DND-41 (cell line): ENCODE results near the gene SUPT3H.
"Not testable (repeated sequence)": the region's sequence is repeated elsewhere in the genome, so short reads cannot be mapped to it uniquely, and the experiment has no call there.

Experiments
- CTCF ChIP-seq: IDR thresholded peaks from 2 replicates; pipeline ENCODE4 v1.5.1; 2012; ENCODE audit warnings: borderline replicate concordance, low read length, moderate library complexity, mild to moderate bottlenecking; ENCODE audit not compliant: poor library complexity, severe bottlenecking; ENCODE audit errors: extremely low read depth
- EZH2 ChIP-seq: IDR thresholded peaks from 3 replicates; pipeline ENCODE4 v1.6.1; 2012; ENCODE audit warnings: borderline replicate concordance, low read depth, mild to moderate bottlenecking, moderate library complexity, low read length, inconsistent platforms; ENCODE audit not compliant: severe bottlenecking

- TF ChIP-seq CTCF, EZH2: not testable (repeated sequence)
These were observed 315.1 kb downstream of the SUPT3H start for GRCh38 chr6:45062659-45063058.
